K562 (cell line): Measurements from ENCODE around the gene PCDHA9. TPM values are rescaled to one million over a fixed set of nuclear protein-coding genes. Genes with fewer than 3 reads are reported as not detected.

ENCODE experiments used
- ATAC-seq: fragments of 200-7000 bp; cut with Tn5 transposase; 3 replicates; pipeline ENCODE4 v1.9.1; 2020; ENCODE audit warnings: moderate library complexity
- BruUV-seq: library from RNA; stranded (reverse); fragments of 400-500 nt; replicated peaks from 2 replicates; lab custom pipeline; 2021; lab: Mats Ljungman, UMichigan
- CTCF ChIA-PET: fragments of 300-600 bp; formaldehyde crosslinking; extraction: SDS; loops from one replicate; lab custom pipeline; 2021; ENCODE audit warnings: low intra/inter-chr PET ratio; lab: Yijun Ruan, JAX
- POLR2A ChIA-PET: fragments of 300-600, 350-650 bp; sonication (Branson Sonifier 250); formaldehyde crosslinking; extraction: SDS; loops from one replicate; lab custom pipeline; 2021; ENCODE audit warnings: antibody characterized with exemption, inconsistent platforms; lab: Yijun Ruan, JAX
- DNase-seq, 4 experiments: peaks; one replicate each; pipeline versions ENCODE4 v3.0.0 to v3.0.0-alpha.2; 2011 to 2018; ENCODE audit warnings: low spot score in 3 of 4, mixed read lengths in 3 of 4; ENCODE audit errors: extremely low read depth in 1 of 4
- FAIRE-seq: peaks from 2 replicates; lab custom pipeline; 2011; peaks lifted over from hg19 to GRCh38; lab: Jason Lieb, UNC
- H2AFZ ChIP-seq: 2 replicates; pipeline ENCODE4 v1.6.0; 2011; ENCODE audit warnings: low read depth, low read length, control low read depth, inconsistent platforms
- H3K27ac ChIP-seq: fragments of 200-600 bp; 3 replicates; pipeline ENCODE4 v1.8.0; 2011; ENCODE audit warnings: low read depth, mild to moderate bottlenecking, control low read depth, inconsistent platforms, low read length, moderate library complexity, mixed read lengths; ENCODE audit errors: extremely low read depth
- H3K27me3 ChIP-seq, 2 experiments: fragments of 300-600 bp in 1 of 2; 2 replicates in 1 of 2; 3 replicates in 1 of 2; pipeline versions ENCODE4 v1.6.0 to v1.8.0; 2011; ENCODE audit warnings: inconsistent platforms in 2 of 2, low read length in 2 of 2, mild to moderate bottlenecking in 1 of 2, mixed read lengths in 1 of 2, moderate library complexity in 1 of 2; ENCODE audit not compliant: control insufficient read depth in 2 of 2, insufficient read depth in 2 of 2
- H3K36me3 ChIP-seq: fragments of 300-600 bp; 3 replicates; pipeline ENCODE4 v1.8.0; 2011; ENCODE audit warnings: mild to moderate bottlenecking, low read length, inconsistent platforms; ENCODE audit not compliant: control insufficient read depth, insufficient read depth
- H3K4me1 ChIP-seq, 2 experiments: fragments of 200-600 bp in 1 of 2; replicated peaks in 1 of 2; 2 replicates in 1 of 2; 3 replicates in 1 of 2; pipeline versions ENCODE4 v1.5.1 to v1.8.0; 2011; ENCODE audit warnings: inconsistent platforms in 2 of 2, low read length in 2 of 2, mild to moderate bottlenecking in 1 of 2, mixed read lengths in 1 of 2, moderate library complexity in 1 of 2; ENCODE audit not compliant: control insufficient read depth in 2 of 2, insufficient read depth in 2 of 2
- H3K4me2 ChIP-seq: 2 replicates; pipeline ENCODE4 v1.6.1; 2011; ENCODE audit warnings: low read length, control low read depth, inconsistent platforms, mixed read lengths; ENCODE audit not compliant: insufficient read depth
- H3K4me3 ChIP-seq: fragments of 200-600 bp; sonication (generic), shearing (Covaris generic); 2 replicates; pipeline ENCODE4 v1.5.1; 2016; ENCODE audit warnings: control low read depth, inconsistent platforms
- H3K79me2 ChIP-seq: fragments of 200-600 bp; 3 replicates; pipeline ENCODE4 v1.8.0; 2011; ENCODE audit warnings: low read length, inconsistent platforms; ENCODE audit not compliant: control insufficient read depth, insufficient read depth
- H3K9ac ChIP-seq, 2 experiments: 2 replicates each; pipeline versions ENCODE4 v1.6.0 to v1.6.1; 2011; ENCODE audit warnings: low read depth in 2 of 2, low read length in 2 of 2, control low read depth in 1 of 2, inconsistent platforms in 1 of 2, mild to moderate bottlenecking in 1 of 2, mixed read lengths in 1 of 2; ENCODE audit not compliant: insufficient read depth in 1 of 2
- H3K9me1 ChIP-seq: one replicate; pipeline ENCODE4 v1.6.0; 2011; ENCODE audit warnings: inconsistent platforms, mild to moderate bottlenecking, low read length, moderate library complexity; ENCODE audit not compliant: control insufficient read depth, insufficient read depth
- H3K9me3 ChIP-seq: replicated peaks from 2 replicates; pipeline ENCODE4 v1.5.1; 2011; ENCODE audit warnings: low read depth, low read length, inconsistent platforms; ENCODE audit not compliant: control insufficient read depth, insufficient read depth
- H4K20me1 ChIP-seq: replicated peaks from 2 replicates; pipeline ENCODE4 v1.6.1; 2011; ENCODE audit warnings: low read length, inconsistent platforms, mixed read lengths; ENCODE audit not compliant: control insufficient read depth, insufficient read depth
- SMARCC2 ChIP-seq: fragments of 450-650 bp; IDR thresholded peaks from 2 replicates; pipeline ENCODE4 v1.6.1; 2017; ENCODE audit warnings: antibody characterized with exemption, moderate library complexity, mild to moderate bottlenecking, low read depth
- WGBS: fragments of 100-300 bp; shearing (Covaris generic); methylation state at CpG from one replicate; pipeline ENCODE4 v1.1.6; 2016; ENCODE audit warnings: low coverage, mixed read lengths; ENCODE audit not compliant: insufficient coverage; ENCODE audit errors: missing lambda C conversion rate; 5-methylcytosine and 5-hydroxymethylcytosine counted together
- in situ Hi-C: fragments of 300-500 bp; cut with MboI; formaldehyde crosslinking; loops from 4 replicates; pipeline ENCODE4 v1.15.0; 2018; ENCODE audit warnings: inconsistent platforms, mixed read lengths
- intact Hi-C: fragments of 100-400 bp; cut with micrococcal nuclease; formaldehyde crosslinking; loops from 2 replicates; pipeline ENCODE4 v1.14.2; 2022
- polyA plus RNA-seq, 8 experiments: library from polyadenylated mRNA; depleted of rRNA in 4 of 8; stranded (reverse) in 5 of 8; unstranded in 3 of 8; fragments of >200 nt; fragmentation: Nextera tagmentation in 2 of 8; fragmentation: Illumina TruSeq in 1 of 8; extraction: Ambion mirVana in 2 of 8; extraction: Trizol in 1 of 8; gene quantifications; 2 replicates each; pipeline versions ENCODE4 v1.2.1 to v1.2.3, GENCODE V29; 2011 to 2014; ENCODE audit warnings: inconsistent platforms in 1 of 8, missing spikeins in 1 of 8
- total RNA-seq, 7 experiments: library from RNA; depleted of rRNA in 6 of 7; stranded (reverse); fragments of >200 nt in 6 of 7; fragmentation: Illumina TruSeq in 2 of 7; extraction: Trizol in 2 of 7; gene quantifications; 2 replicates each; pipeline versions ENCODE4 v1.2.1 to v1.2.3, GENCODE V29; 2011 to 2021; ENCODE audit warnings: low replicate concordance in 1 of 7
- TF ChIP-seq, protein P1 (sequence below), 3 experiments: IDR thresholded peaks in 2 of 3; conservative IDR thresholded peaks in 1 of 3; 2 replicates each; pipeline ENCODE4 v1.5.1; 2011 to 2012; ENCODE audit warnings: low read length in 3 of 3, mild to moderate bottlenecking in 3 of 3, control low read depth in 2 of 3, improper control_type of control experiment in 1 of 3, inconsistent platforms in 1 of 3, low read depth in 1 of 3, mixed read lengths in 1 of 3, moderate library complexity in 1 of 3; ENCODE audit not compliant: insufficient read depth in 2 of 3

PCDHA9 gene
- total and polyA plus RNA-seq, 9 of the 15 experiments (the other 6 are each of a cell fraction or from before 2014, with no cell fraction given) = not detected

DNA sequence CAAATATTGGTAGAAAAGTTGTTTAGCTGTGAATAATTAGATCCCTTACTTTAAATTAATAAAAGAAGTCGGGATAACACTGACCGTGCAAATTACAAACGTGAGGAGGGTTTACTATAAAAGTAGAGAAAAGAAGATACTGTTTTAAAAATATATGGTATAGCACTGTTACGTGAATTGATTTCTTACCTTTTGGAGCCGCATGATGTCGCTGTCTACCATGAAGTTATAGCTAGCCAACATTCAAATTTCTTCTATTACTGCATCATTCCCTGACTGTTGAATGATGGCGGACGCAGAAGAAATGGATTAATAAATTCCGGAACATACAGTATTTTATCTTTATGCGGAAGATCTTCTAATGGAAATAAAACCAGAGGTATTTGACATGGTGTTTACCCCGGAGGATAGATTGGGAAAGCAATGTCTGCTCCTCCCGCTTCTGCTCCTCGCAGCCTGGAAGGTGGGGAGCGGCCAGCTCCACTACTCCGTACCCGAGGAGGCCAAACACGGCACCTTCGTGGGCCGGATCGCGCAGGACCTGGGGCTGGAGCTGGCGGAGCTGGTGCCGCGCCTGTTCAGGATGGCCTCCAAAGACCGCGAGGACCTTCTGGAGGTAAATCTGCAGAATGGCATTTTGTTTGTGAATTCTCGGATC is 20.3 kb upstream of the PCDHA9 start, which contains the start of gene PCDHA6:
PCDHA6 (plus strand) TSS at position 257 of the 658 bp plus-strand sequence; CDS start at position 389, 132 bp downstream.
- BruUV-seq = no TSS peak
- CTCF ChIA-PET = no interaction called here
- in situ Hi-C loops = no loop called here

More for the DNA sequence above, 20.3 kb upstream of the PCDHA9 start, which contains the start of gene PCDHA6:
- H3K4me1 ChIP-seq = peaks cover 0 to 20% of the 10 kb centered on the region in 2 experiments; a peak in 2 of 5 replicates
- no peak within 1 kb of the TSS for H3K27ac ChIP-seq
- 8% methylated on average over 25 of the region's 27 CpGs for WGBS
- no peak within 1 kb of the TSS for H3K4me2 ChIP-seq
- POLR2A ChIA-PET = no interaction called here
- no peaks in the 10 kb centered on the region for H3K36me3 ChIP-seq
- no peak for TF ChIP-seq SMARCC2
- TF ChIP-seq, protein P1, sequence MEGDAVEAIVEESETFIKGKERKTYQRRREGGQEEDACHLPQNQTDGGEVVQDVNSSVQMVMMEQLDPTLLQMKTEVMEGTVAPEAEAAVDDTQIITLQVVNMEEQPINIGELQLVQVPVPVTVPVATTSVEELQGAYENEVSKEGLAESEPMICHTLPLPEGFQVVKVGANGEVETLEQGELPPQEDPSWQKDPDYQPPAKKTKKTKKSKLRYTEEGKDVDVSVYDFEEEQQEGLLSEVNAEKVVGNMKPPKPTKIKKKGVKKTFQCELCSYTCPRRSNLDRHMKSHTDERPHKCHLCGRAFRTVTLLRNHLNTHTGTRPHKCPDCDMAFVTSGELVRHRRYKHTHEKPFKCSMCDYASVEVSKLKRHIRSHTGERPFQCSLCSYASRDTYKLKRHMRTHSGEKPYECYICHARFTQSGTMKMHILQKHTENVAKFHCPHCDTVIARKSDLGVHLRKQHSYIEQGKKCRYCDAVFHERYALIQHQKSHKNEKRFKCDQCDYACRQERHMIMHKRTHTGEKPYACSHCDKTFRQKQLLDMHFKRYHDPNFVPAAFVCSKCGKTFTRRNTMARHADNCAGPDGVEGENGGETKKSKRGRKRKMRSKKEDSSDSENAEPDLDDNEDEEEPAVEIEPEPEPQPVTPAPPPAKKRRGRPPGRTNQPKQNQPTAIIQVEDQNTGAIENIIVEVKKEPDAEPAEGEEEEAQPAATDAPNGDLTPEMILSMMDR (IDR thresholded peaks at IDR 0.05 in 2 of 3, conservative IDR thresholded peaks at IDR 0.05 in 1 of 3; ENCODE audit: insufficient read depth in 2 of 3, low read depth in 1 of 3, low read length in 3 of 3) = peak; percentile 13 to 28 (median 19); a peak in 2 of 6 replicates
- H3K4me3 ChIP-seq = no peak within 1 kb of the TSS
- H3K9me1 ChIP-seq = no peaks in the 10 kb centered on the region
- no peaks in the 10 kb centered on the region for H3K79me2 ChIP-seq
- FAIRE-seq = no peak
- H3K27me3 ChIP-seq = no peaks in the 10 kb centered on the region
- intact Hi-C loops = loop anchor here (5.0 kb wide), 1 partner anchor 214 kb away; no protein-coding TSS in a partner anchor
- no peak for ATAC-seq
- no peak within 1 kb of the TSS for H2AFZ ChIP-seq
- DNase-seq = peak in 1 of 4 experiments; percentile 11
- H4K20me1 ChIP-seq = no peaks in the 10 kb centered on the region
- no peaks in the 10 kb centered on the region for H3K9me3 ChIP-seq
- H3K9ac ChIP-seq = no peak within 1 kb of the TSS
